Esophagus muscularis mucosa (tissue), 3 donors: ENCODE data around the gene EOGT.

Experiments
- CTCF ChIP-seq, 3 experiments: fragments of 200-600 bp in 2 of 3; fragments of 450-650 bp in 1 of 3; sonication (generic) in 2 of 3; IDR thresholded peaks; one replicate each; pipeline ENCODE4 v1.5.1; 2017 to 2019; ENCODE audit warnings: antibody characterized with exemption in 3 of 3, mild to moderate bottlenecking in 2 of 3, moderate library complexity in 1 of 3
- EP300 ChIP-seq: sonication (generic); formaldehyde crosslinking; IDR thresholded peaks from one replicate; pipeline ENCODE4 v1.6.1; 2017; ENCODE audit warnings: antibody characterized with exemption

GRCh38 chr3:69016102-69016501 is 2.6 kb upstream of the EOGT start:
- TF ChIP-seq EP300 (no peak), CTCF (IDR thresholded peaks at IDR 0.05) (no peak)
